Osteoblast (primary cell): Measurements from ENCODE around the gene TBRG4. TPM values are rescaled to one million over a fixed set of nuclear protein-coding genes. Genes with fewer than 3 reads are reported as not detected.

Experiments used
- DNase-seq: peaks from one replicate; pipeline ENCODE4 v3.0.0; 2011; ENCODE audit warnings: low spot score, mixed read lengths; ENCODE audit not compliant: insufficient read length; ENCODE audit errors: missing footprints
- H2AFZ ChIP-seq: 2 replicates; pipeline ENCODE4 v1.6.0; 2011; ENCODE audit warnings: mild to moderate bottlenecking, low read length
- H3K27ac ChIP-seq: 2 replicates; pipeline ENCODE4 v1.5.1; 2011; ENCODE audit warnings: mild to moderate bottlenecking, low read depth, low read length, moderate library complexity
- H3K27me3 ChIP-seq: 2 replicates; pipeline ENCODE4 v1.6.0; 2012; ENCODE audit warnings: mild to moderate bottlenecking, control low read depth, inconsistent platforms, low read length, moderate library complexity; ENCODE audit not compliant: insufficient read depth
- H3K36me3 ChIP-seq: 2 replicates; pipeline ENCODE4 v1.5.1; 2011; ENCODE audit warnings: mild to moderate bottlenecking, low read length, control low read depth, moderate library complexity; ENCODE audit not compliant: insufficient read depth
- H3K4me1 ChIP-seq: 2 replicates; pipeline ENCODE4 v1.5.1; 2011; ENCODE audit warnings: mild to moderate bottlenecking, low read length, control low read depth, moderate library complexity; ENCODE audit not compliant: insufficient read depth
- H3K4me2 ChIP-seq: 2 replicates; pipeline ENCODE4 v1.6.0; 2011; ENCODE audit warnings: mild to moderate bottlenecking, low read length; ENCODE audit not compliant: insufficient read depth
- H3K4me3 ChIP-seq: fragments of 200-600 bp; sonication (generic); 3 replicates; pipeline ENCODE4 v1.5.1; 2012; ENCODE audit warnings: mild to moderate bottlenecking, low read length, inconsistent platforms; ENCODE audit not compliant: insufficient read depth
- H3K79me2 ChIP-seq: 2 replicates; pipeline ENCODE4 v1.6.0; 2012; ENCODE audit warnings: mild to moderate bottlenecking, low read length, control low read depth, inconsistent platforms; ENCODE audit not compliant: insufficient read depth
- H3K9me3 ChIP-seq: 2 replicates; pipeline ENCODE4 v1.5.1; 2011; ENCODE audit warnings: low read depth, low read length, control low read depth
- H4K20me1 ChIP-seq: 2 replicates; pipeline ENCODE4 v1.6.0; 2012; ENCODE audit warnings: mild to moderate bottlenecking, low read length, control low read depth; ENCODE audit not compliant: insufficient read depth
- total RNA-seq: library from RNA; depleted of rRNA; stranded (reverse); fragments of >200 nt; gene quantifications from 2 replicates; pipeline ENCODE4 v1.2.3, GENCODE V29; 2012
- TF ChIP-seq, protein P1 (sequence below): IDR thresholded peaks from 2 replicates; pipeline ENCODE4 v1.5.1; 2011; ENCODE audit warnings: mild to moderate bottlenecking, low read depth, low read length, moderate library complexity; ENCODE audit errors: extremely low read depth

Gene TBRG4
- total RNA-seq, 1 donor, result 43.1 TPM

DNA sequence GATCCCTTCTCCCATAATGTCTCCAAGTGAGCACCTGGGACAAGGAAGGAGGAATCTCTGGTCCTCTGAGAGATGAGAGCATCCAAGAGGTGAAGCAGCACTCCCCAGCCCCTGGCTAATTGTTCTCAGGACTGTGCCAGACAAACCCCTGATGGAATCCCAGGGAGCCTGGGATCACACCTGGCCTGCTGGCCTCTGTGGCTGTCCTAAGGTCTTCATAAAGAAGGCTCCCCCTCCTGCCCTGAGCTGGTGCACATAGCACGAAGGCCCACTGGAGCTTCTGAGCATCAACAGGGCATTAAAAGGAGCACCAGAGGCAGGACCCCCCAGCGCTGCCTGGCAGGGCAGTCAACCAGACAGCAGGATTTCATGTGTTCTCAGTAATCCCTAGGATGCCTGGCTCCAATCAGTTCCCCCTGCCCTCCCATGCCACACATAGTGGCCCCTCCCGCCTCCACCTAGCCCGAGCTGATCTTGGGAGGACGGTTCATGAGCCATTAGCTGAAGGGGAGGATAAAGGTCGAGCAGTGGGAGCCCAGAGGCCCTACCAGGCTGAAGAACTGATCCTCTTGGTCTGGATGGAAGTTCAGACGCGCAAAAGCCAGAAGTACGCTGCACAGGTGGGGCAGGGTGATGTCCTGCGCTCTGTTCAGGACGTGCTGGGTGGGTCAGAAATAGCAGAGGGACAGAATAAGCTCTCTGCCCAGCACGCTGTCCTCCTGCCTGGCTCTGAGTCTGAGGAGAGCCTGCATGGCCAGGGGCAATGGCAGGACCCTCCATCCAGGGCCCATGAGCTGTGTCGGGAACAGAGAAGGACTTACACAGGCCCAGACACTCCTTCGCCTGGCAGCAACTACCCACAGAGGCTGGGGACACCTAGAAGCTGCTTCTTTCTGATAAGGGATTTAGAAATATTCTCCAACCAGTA is 8.4 kb downstream of the TBRG4 start:
- Histone ChIP-seq H2AFZ (no peak overlapping the region), H3K4me1 (no peaks in the 10 kb centered on the region), H3K79me2 (peaks cover 28% of the 10 kb centered on the region), H3K36me3 (peaks cover 89% of the 10 kb centered on the region), H3K4me3 (no peak overlapping the region), H4K20me1 (peaks cover 41% of the 10 kb centered on the region), H3K27me3 (no peaks in the 10 kb centered on the region), H3K4me2 (no peak overlapping the region), H3K27ac (no peak overlapping the region), H3K9me3 (no peaks in the 10 kb centered on the region)
- TF ChIP-seq, protein P1, sequence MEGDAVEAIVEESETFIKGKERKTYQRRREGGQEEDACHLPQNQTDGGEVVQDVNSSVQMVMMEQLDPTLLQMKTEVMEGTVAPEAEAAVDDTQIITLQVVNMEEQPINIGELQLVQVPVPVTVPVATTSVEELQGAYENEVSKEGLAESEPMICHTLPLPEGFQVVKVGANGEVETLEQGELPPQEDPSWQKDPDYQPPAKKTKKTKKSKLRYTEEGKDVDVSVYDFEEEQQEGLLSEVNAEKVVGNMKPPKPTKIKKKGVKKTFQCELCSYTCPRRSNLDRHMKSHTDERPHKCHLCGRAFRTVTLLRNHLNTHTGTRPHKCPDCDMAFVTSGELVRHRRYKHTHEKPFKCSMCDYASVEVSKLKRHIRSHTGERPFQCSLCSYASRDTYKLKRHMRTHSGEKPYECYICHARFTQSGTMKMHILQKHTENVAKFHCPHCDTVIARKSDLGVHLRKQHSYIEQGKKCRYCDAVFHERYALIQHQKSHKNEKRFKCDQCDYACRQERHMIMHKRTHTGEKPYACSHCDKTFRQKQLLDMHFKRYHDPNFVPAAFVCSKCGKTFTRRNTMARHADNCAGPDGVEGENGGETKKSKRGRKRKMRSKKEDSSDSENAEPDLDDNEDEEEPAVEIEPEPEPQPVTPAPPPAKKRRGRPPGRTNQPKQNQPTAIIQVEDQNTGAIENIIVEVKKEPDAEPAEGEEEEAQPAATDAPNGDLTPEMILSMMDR, result no peak
- DNase-seq, result peak; percentile 30

DNA sequence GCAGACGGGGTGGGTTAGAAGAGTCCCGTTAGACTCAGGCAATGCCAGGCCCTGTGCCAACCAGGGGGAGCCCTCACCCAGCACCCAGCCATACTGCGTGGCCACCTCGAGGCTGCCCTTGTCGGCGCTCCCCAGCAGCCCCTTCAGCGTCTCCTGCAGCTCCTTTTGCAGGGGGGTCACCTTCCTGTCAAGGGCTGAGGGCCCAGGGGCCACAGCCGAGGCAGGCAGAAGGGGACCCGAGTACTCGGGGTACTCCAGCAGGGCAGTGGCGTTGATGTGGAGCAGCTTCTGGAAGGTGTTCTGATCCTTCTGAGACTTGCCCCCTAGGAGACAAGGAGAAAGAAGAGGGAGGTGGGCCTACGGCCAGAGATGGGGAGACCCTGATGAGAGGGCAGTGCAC is 9.7 kb downstream of the TBRG4 start:
- Histone ChIP-seq H3K9me3 (no peaks in the 10 kb centered on the region), H4K20me1 (peaks cover 29% of the 10 kb centered on the region), H3K36me3 (peaks cover 76% of the 10 kb centered on the region), H2AFZ (no peak overlapping the region), H3K79me2 (peaks cover 15% of the 10 kb centered on the region), H3K4me1 (no peaks in the 10 kb centered on the region), H3K27ac (no peak overlapping the region), H3K27me3 (no peaks in the 10 kb centered on the region), H3K4me2 (no peak overlapping the region), H3K4me3 (no peak overlapping the region)
- TF ChIP-seq, protein P1, result no peak
- DNase-seq, result no peak

DNA sequence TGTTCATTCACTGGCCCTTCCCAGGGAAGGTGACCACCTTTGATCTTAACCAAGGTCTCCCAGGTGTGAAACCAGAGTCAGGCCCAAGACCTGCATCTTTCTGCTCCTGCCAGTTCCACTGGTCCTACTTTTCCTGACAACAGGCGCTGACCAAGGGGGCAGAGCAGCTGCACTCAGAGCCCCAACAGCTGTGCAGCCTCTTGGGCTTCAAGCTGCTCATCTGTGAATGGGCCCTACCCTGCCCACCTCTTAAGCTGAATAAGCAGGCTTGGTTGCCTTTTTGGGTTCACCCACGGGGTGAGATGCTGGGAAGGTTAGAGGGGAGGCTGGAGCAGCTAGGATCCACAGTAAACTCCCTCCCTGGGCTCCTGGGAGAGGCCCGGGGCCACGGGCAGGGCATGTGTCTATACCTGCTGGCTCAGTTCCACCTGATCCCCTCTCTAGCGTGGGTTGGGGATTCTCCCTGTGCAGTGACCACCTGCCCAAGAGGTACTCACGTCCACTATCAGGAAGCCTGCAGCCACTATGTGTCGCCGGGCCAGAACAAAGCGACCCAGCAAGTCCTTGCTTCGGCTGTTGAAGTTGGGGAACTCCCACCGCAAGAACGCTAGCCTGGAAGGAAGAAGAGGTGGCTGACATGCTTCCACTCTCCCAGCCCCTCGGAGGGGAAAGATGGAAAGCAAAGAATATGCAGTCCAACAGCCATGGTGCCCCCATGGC is 10.6 kb downstream of the TBRG4 start:
- Histone ChIP-seq H3K4me1 (no peaks in the 10 kb centered on the region), H3K27me3 (no peaks in the 10 kb centered on the region), H3K27ac (no peak overlapping the region), H3K79me2 (peaks cover 9% of the 10 kb centered on the region), H3K4me3 (no peak overlapping the region), H4K20me1 (peaks cover 20% of the 10 kb centered on the region), H3K9me3 (no peaks in the 10 kb centered on the region), H3K4me2 (no peak overlapping the region), H2AFZ (no peak overlapping the region), H3K36me3 (peaks cover 68% of the 10 kb centered on the region)
- DNase-seq, result no peak
- TF ChIP-seq, protein P1, result no peak
